GM12891 (cell line): ENCODE data around the gene CDYL. TPM values are rescaled to one million over a fixed set of nuclear protein-coding genes. Genes with fewer than 3 reads are reported as not detected.

Source experiments
- DNase-seq: peaks from one replicate; pipeline ENCODE4 v3.0.0; 2011; ENCODE audit warnings: low spot score; ENCODE audit not compliant: insufficient read length
- FAIRE-seq: peaks from 2 replicates; lab custom pipeline; 2011; peaks lifted over from hg19 to GRCh38; lab: Jason Lieb, UNC
- PAX5 ChIP-seq: IDR thresholded peaks from 2 replicates; pipeline ENCODE4 v1.6.1; 2011; ENCODE audit warnings: low read length, moderate library complexity, mild to moderate bottlenecking; ENCODE audit not compliant: insufficient read depth, severe bottlenecking
- POLR2A ChIP-seq: IDR thresholded peaks from 2 replicates; pipeline ENCODE4 v1.6.1; 2011; ENCODE audit warnings: low read depth, low read length, control low read depth
- POLR2AphosphoS5 ChIP-seq: IDR thresholded peaks from 2 replicates; pipeline ENCODE4 v1.6.1; 2011; ENCODE audit warnings: low read depth, low read length, control low read depth
- POU2F2 ChIP-seq: IDR thresholded peaks from 2 replicates; pipeline ENCODE4 v1.6.1; 2011; ENCODE audit warnings: low read depth, mild to moderate bottlenecking, control low read depth, low read length, moderate library complexity
- SPI1 ChIP-seq: IDR thresholded peaks from 2 replicates; pipeline ENCODE4 v1.6.1; 2011; ENCODE audit warnings: low read depth, low read length, control low read depth
- TAF1 ChIP-seq: IDR thresholded peaks from 2 replicates; pipeline ENCODE4 v1.6.1; 2011; ENCODE audit warnings: low read depth, low read length, control low read depth
- polyA plus RNA-seq: library from polyadenylated mRNA; unstranded; fragments of >200 nt; gene quantifications from one replicate; pipeline ENCODE4 v1.2.1, GENCODE V29; 2012; ENCODE audit warnings: low read depth, missing spikeins, inconsistent platforms; ENCODE audit not compliant: missing spikeins

The CDYL gene
- polyA plus RNA-seq: 11.3 TPM

GRCh38 chr6:4776131-4776492, at the start of gene CDYL:
TSS of gene CDYL (plus strand) at chr6:4776404. CDS start at chr6:4776784, 380 bp downstream.
- TF ChIP-seq SPI1: no peak
- no peak for TF ChIP-seq POLR2A
- no peak for TF ChIP-seq POLR2AphosphoS5
- TF ChIP-seq PAX5: no peak
- TF ChIP-seq POU2F2: no peak
- no peak; the same call in 1 of the 2 replicates for TF ChIP-seq TAF1
- FAIRE-seq (peak; percentile 61), DNase-seq (peak; percentile 82)

GRCh38 chr6:4726645-4727044, 49.6 kb upstream of the CDYL start:
- TF ChIP-seq SPI1: no peak
- no peak for TF ChIP-seq POLR2A
- TF ChIP-seq POU2F2: no peak
- TF ChIP-seq TAF1: no peak
- no peak for TF ChIP-seq PAX5
- TF ChIP-seq POLR2AphosphoS5: no peak
- no peak for DNase-seq
- no peak for FAIRE-seq

GRCh38 chr6:4727217-4727616, 49.0 kb upstream of the CDYL start:
- DNase-seq: no peak
- TF ChIP-seq POLR2A (no peak), PAX5 (no peak), POU2F2 (no peak), POLR2AphosphoS5 (no peak), SPI1 (no peak), TAF1 (no peak)
- no peak for FAIRE-seq

GRCh38 chr6:4727671-4728435, 48.4 kb upstream of the CDYL start:
- no peak for DNase-seq
- FAIRE-seq: no peak
- TF ChIP-seq POU2F2: no peak
- no peak for TF ChIP-seq TAF1
- TF ChIP-seq PAX5: no peak
- TF ChIP-seq SPI1: no peak
- no peak for TF ChIP-seq POLR2A
- no peak for TF ChIP-seq POLR2AphosphoS5

GRCh38 chr6:4728436-4728769, 47.8 kb upstream of the CDYL start:
- TF ChIP-seq POU2F2 (no peak), TAF1 (no peak), POLR2AphosphoS5 (no peak), POLR2A (no peak), PAX5 (no peak), SPI1 (no peak)
- DNase-seq: no peak
- no peak for FAIRE-seq

GRCh38 chr6:4728926-4729325, 47.3 kb upstream of the CDYL start:
- TF ChIP-seq TAF1 (no peak), POLR2A (no peak), PAX5 (no peak), POLR2AphosphoS5 (no peak), POU2F2 (no peak), SPI1 (no peak)
- FAIRE-seq (no peak), DNase-seq (no peak)

- TF ChIP-seq PAX5 (no peak), SPI1 (no peak), POU2F2 (no peak), POLR2AphosphoS5 (no peak)
- DNase-seq: no peak
- no peak for FAIRE-seq
Measured at GRCh38 chr6:4731996-4732395, 44.2 kb upstream of the CDYL start.

- no peak for DNase-seq
- no peak for FAIRE-seq
Measured at GRCh38 chr6:4732691-4733315, 43.4 kb upstream of the CDYL start.

GRCh38 chr6:4736371-4736873, 39.8 kb upstream of the CDYL start:
- FAIRE-seq: no peak
- TF ChIP-seq PAX5 (no peak), POU2F2 (no peak), POLR2A (no peak), TAF1 (no peak), SPI1 (no peak), POLR2AphosphoS5 (no peak)
- DNase-seq: no peak

More at GRCh38 chr6:4732691-4733315, 43.4 kb upstream of the CDYL start:
- TF ChIP-seq POU2F2 (no peak), POLR2A (no peak), TAF1 (no peak), PAX5 (no peak), POLR2AphosphoS5 (no peak), SPI1 (no peak)
